Ecto neural progenitor cell (in vitro differentiated cells): ENCODE results near the gene MTRR.

Experiments used
- DNase-seq: peaks from one replicate; pipeline ENCODE4 v3.0.0-alpha.2; 2018; ENCODE audit warnings: low spot score

Gene MTRR

GRCh38 chr5:7868773-7869473, at the start of gene MTRR, which contains the start of gene FASTKD3:
TSS of gene MTRR (plus strand) at chr5:7869148. CDS start at chr5:7870795, 1,647 bp downstream.
TSS of gene FASTKD3 (minus strand) at chr5:7869031. CDS start at chr5:7868083, 948 bp downstream.
- DNase-seq = peak; percentile 92

- DNase-seq = no peak
These were observed 46.5 kb upstream of the MTRR start for GRCh38 chr5:7822449-7822848.

GRCh38 chr5:7823594-7823993, 45.4 kb upstream of the MTRR start:
- no peak for DNase-seq

GRCh38 chr5:7824995-7825394, 44.0 kb upstream of the MTRR start:
- no peak for DNase-seq

GRCh38 chr5:7825630-7826029, 43.3 kb upstream of the MTRR start:
- DNase-seq = no peak

GRCh38 chr5:7827610-7828009, 41.3 kb upstream of the MTRR start:
- no peak for DNase-seq

GRCh38 chr5:7828269-7828668, 40.7 kb upstream of the MTRR start:
- no peak for DNase-seq

GRCh38 chr5:7834982-7835381, 34.0 kb upstream of the MTRR start:
- DNase-seq = no peak

- DNase-seq = no peak
These were observed 31.5 kb upstream of the MTRR start for GRCh38 chr5:7837403-7837802.

- no peak for DNase-seq
These were observed 26.4 kb upstream of the MTRR start for GRCh38 chr5:7842531-7842930.

- no peak for DNase-seq
These were observed 24.0 kb upstream of the MTRR start for GRCh38 chr5:7844901-7845300.

- DNase-seq = no peak
These were observed 23.4 kb upstream of the MTRR start for GRCh38 chr5:7845557-7845956.

GRCh38 chr5:7846327-7846726, 22.6 kb upstream of the MTRR start:
- DNase-seq = no peak

- DNase-seq = no peak
These were observed 20.7 kb upstream of the MTRR start for GRCh38 chr5:7848296-7848695.

GRCh38 chr5:7849681-7850394, 19.1 kb upstream of the MTRR start:
- no peak for DNase-seq

- peak; percentile 91 for DNase-seq
These were observed 18.3 kb upstream of the MTRR start, which contains the start of gene CFAP90 for GRCh38 chr5:7850395-7851239. TSS of gene CFAP90 (minus strand) at chr5:7851133. CDS start at chr5:7851021, 112 bp downstream.

- no peak for DNase-seq
These were observed 17.7 kb upstream of the MTRR start for GRCh38 chr5:7851240-7851592.

- DNase-seq = no peak
These were observed 17.2 kb upstream of the MTRR start for GRCh38 chr5:7851617-7852289.

GRCh38 chr5:7852542-7852941, 16.4 kb upstream of the MTRR start:
- DNase-seq = no peak

- no peak for DNase-seq
These were observed 16.0 kb upstream of the MTRR start for GRCh38 chr5:7852988-7853387.

GRCh38 chr5:7855611-7856010, 13.3 kb upstream of the MTRR start:
- no peak for DNase-seq

GRCh38 chr5:7856855-7857254, 12.1 kb upstream of the MTRR start:
- DNase-seq = peak; percentile 56
